ENCODE data around the gene SLC6A15. TPM values are rescaled to one million over a fixed set of nuclear protein-coding genes. Genes with fewer than 3 reads are reported as not detected.
A peak's percentile ranks its signal among the peaks of the same experiment; 100 is the strongest.

Gene SLC6A15
- total and polyA plus RNA-seq, 2 of the 13 experiments (the other 11 are each of a cell fraction or from before 2014, with no cell fraction given), result not detected

GRCh38 chr12:84874825-84875139, 37.8 kb downstream of the SLC6A15 start (continued):
- TF ChIP-seq ARNTL (CRISPR knock-in tag; IDR thresholded peaks at IDR 0.05), result no peak
- no peak for TF ChIP-seq SCMH1 (CRISPR knock-in tag; IDR thresholded peaks at IDR 0.05; ENCODE audit: borderline replicate concordance)
- TF ChIP-seq ZSCAN31 (CRISPR knock-in tag; IDR thresholded peaks at IDR 0.05; ENCODE audit: low read depth), result no peak
- TF ChIP-seq SP5 (CRISPR knock-in tag; IDR thresholded peaks at IDR 0.05; ENCODE audit: borderline replicate concordance, low read depth), result no peak
- no peak for TF ChIP-seq AGO1 (IDR thresholded peaks at IDR 0.05; ENCODE audit: low read depth, low read length, poor library complexity, severe bottlenecking)
- no peak for TF ChIP-seq THAP8 (CRISPR knock-in tag; IDR thresholded peaks at IDR 0.05; ENCODE audit: borderline replicate concordance)

- H3K27ac ChIP-seq (ENCODE audit: extremely low read length, insufficient read depth, low read length), result no peak overlapping the region
- DNase-seq (ENCODE audit: low spot score) (peak; percentile 38), ATAC-seq (peak; percentile 86), FAIRE-seq (peak; percentile 4)
- H2AFZ ChIP-seq (ENCODE audit: low read length), result no peak overlapping the region
- H3K4me3 ChIP-seq (replicated peaks in 1 of 3; ENCODE audit: insufficient read depth in 1 of 3, low read depth in 2 of 3, low read length in 3 of 3), result no peak overlapping the region
- WGBS (ENCODE audit: low lambda C conversion rate), result 22% methylated on average over 7 of the region's 7 CpGs
- no peaks in the 10 kb centered on the region for H3K9me3 ChIP-seq (ENCODE audit: low read length)
- in situ Hi-C loops (cut with HindIII; ENCODE audit: extremely low pct_ligation_motif_present, low pct_unique_long_range_greater_than_20kb), result loop anchor here (5.0 kb wide), 1 partner anchor 153 kb away; no protein-coding TSS in a partner anchor
- H3K36me3 ChIP-seq (replicated peaks in 1 of 2; ENCODE audit: control insufficient read depth in 1 of 2, insufficient read depth in 2 of 2, low read length in 2 of 2), result no peaks in the 10 kb centered on the region
- no peak overlapping the region for H3K9ac ChIP-seq (ENCODE audit: insufficient read depth, low read depth, low read length)
- no peaks in the 10 kb centered on the region for H3K79me2 ChIP-seq (ENCODE audit: insufficient read depth, low read length)
- ChIA-PET POLR2A (no interaction called here), CTCF (ENCODE audit: low intra/inter-chr PET ratio, low total read pairs) (interaction anchor here (1.0 to 4.0 kb wide), 3 partner anchors 150 to 182 kb away, joined by 4 to 52 read pairs (median 21); no protein-coding TSS in a partner anchor)
- H3K4me2 ChIP-seq (ENCODE audit: low read depth, low read length), result no peak overlapping the region
- intact Hi-C loops (cut with micrococcal nuclease; ENCODE audit: unreplicated experiment), result loop anchor here (1.0 kb wide), 2 partner anchors 155 to 183 kb away; no protein-coding TSS in a partner anchor
- no peaks in the 10 kb centered on the region for H4K20me1 ChIP-seq (ENCODE audit: insufficient read depth, low read length)
- no peaks in the 10 kb centered on the region for H3K27me3 ChIP-seq (ENCODE audit: control insufficient read depth in 1 of 2, insufficient read depth in 2 of 2, low read length in 2 of 2)
- BruUV-seq (replicated peaks), result no TSS peak
- no peaks in the 10 kb centered on the region for H3K4me1 ChIP-seq (ENCODE audit: insufficient read depth, low read length)
- TF ChIP-seq, protein P1, sequence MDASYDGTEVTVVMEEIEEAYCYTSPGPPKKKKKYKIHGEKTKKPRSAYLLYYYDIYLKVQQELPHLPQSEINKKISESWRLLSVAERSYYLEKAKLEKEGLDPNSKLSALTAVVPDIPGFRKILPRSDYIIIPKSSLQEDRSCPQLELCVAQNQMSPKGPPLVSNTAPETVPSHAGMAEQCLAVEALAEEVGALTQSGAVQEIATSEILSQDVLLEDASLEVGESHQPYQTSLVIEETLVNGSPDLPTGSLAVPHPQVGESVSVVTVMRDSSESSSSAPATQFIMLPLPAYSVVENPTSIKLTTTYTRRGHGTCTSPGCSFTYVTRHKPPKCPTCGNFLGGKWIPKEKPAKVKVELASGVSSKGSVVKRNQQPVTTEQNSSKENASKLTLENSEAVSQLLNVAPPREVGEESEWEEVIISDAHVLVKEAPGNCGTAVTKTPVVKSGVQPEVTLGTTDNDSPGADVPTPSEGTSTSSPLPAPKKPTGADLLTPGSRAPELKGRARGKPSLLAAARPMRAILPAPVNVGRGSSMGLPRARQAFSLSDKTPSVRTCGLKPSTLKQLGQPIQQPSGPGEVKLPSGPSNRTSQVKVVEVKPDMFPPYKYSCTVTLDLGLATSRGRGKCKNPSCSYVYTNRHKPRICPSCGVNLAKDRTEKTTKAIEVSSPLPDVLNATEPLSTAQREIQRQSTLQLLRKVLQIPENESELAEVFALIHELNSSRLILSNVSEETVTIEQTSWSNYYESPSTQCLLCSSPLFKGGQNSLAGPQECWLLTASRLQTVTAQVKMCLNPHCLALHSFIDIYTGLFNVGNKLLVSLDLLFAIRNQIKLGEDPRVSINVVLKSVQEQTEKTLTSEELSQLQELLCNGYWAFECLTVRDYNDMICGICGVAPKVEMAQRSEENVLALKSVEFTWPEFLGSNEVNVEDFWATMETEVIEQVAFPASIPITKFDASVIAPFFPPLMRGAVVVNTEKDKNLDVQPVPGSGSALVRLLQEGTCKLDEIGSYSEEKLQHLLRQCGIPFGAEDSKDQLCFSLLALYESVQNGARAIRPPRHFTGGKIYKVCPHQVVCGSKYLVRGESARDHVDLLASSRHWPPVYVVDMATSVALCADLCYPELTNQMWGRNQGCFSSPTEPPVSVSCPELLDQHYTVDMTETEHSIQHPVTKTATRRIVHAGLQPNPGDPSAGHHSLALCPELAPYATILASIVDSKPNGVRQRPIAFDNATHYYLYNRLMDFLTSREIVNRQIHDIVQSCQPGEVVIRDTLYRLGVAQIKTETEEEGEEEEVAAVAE (CRISPR knock-in tag; IDR thresholded peaks at IDR 0.05; ENCODE audit: borderline replicate concordance), result no peak
- TF ChIP-seq STAG1 (CRISPR knock-in tag; IDR thresholded peaks at IDR 0.05) (peak; percentile 78), ARID3A (IDR thresholded peaks at IDR 0.05; ENCODE audit: low read depth, low read length) (peak; percentile 43; the same call in 1 of the 2 replicates), SMC3 (IDR thresholded peaks at IDR 0.05; ENCODE audit: low read length) (peak; percentile 64), RAD21 (CRISPR knock-in tag; IDR thresholded peaks at IDR 0.05) (peak; percentile 39; the same call in 1 of the 2 replicates)
- TF ChIP-seq, protein P2, sequence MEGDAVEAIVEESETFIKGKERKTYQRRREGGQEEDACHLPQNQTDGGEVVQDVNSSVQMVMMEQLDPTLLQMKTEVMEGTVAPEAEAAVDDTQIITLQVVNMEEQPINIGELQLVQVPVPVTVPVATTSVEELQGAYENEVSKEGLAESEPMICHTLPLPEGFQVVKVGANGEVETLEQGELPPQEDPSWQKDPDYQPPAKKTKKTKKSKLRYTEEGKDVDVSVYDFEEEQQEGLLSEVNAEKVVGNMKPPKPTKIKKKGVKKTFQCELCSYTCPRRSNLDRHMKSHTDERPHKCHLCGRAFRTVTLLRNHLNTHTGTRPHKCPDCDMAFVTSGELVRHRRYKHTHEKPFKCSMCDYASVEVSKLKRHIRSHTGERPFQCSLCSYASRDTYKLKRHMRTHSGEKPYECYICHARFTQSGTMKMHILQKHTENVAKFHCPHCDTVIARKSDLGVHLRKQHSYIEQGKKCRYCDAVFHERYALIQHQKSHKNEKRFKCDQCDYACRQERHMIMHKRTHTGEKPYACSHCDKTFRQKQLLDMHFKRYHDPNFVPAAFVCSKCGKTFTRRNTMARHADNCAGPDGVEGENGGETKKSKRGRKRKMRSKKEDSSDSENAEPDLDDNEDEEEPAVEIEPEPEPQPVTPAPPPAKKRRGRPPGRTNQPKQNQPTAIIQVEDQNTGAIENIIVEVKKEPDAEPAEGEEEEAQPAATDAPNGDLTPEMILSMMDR (CRISPR knock-in tag; IDR thresholded peaks at IDR 0.05), result peak; percentile 74
Observed at GRCh38 chr12:84874125-84874824, 38.3 kb downstream of the SLC6A15 start.
